ENCODE measurements around the gene SETD3. TPM values are rescaled to one million over a fixed set of nuclear protein-coding genes. Genes with fewer than 3 reads are reported as not detected.

SETD3 gene
- polyA plus RNA-seq, 1 donor (not counting 4 experiments of a cell fraction or from before 2014, with no cell fraction given): 48.1 TPM

DNA sequence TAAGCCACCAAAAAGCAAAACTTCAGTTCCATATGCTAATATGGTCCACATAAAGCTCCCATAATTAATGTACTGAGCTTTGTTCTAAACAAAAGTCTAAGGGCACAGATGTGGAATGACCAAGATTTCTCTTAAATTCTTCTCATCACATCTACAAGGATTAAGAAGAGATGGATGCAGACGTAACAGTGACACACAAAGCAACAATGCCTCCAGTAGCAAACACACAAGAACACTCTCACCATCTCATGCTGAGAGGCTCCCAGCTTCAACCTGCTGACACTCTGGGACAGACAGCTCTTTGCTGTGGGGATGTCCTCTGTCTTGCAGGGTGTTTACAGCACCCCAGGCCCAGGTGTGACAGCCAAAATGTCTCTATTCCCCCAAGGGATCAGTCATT is 48.2 kb downstream of the SETD3 start:
- peaks cover 3% of the 10 kb centered on the region for H3K9me3 ChIP-seq (ENCODE audit: control insufficient read depth, low read depth, low read length)
- no peaks in the 10 kb centered on the region for H3K9me1 ChIP-seq (ENCODE audit: control insufficient read depth, extremely low read depth, insufficient read depth, low read length)
- no peak overlapping the region for H3K9ac ChIP-seq (ENCODE audit: control insufficient read depth, extremely low read depth, insufficient read depth, low read length)
- no peaks in the 10 kb centered on the region for H3K79me2 ChIP-seq (ENCODE audit: control insufficient read depth, insufficient read depth, low read length)
- no peaks in the 10 kb centered on the region for H3K27me3 ChIP-seq (ENCODE audit: control insufficient read depth, extremely low read depth, insufficient read depth, low read length)
- TF ChIP-seq EZH2 (IDR thresholded peaks at IDR 0.05; ENCODE audit: low read length): no peak
- H3K4me3 ChIP-seq (ENCODE audit: control insufficient read depth in 2 of 3, extremely low read depth in 1 of 3, insufficient read depth in 2 of 3, low read depth in 1 of 3, low read length in 3 of 3): no peak overlapping the region
- no peaks in the 10 kb centered on the region for H3K4me1 ChIP-seq (ENCODE audit: control insufficient read depth, extremely low read depth, insufficient read depth, low read length)
- dilution Hi-C loops (cut with MboI; ENCODE audit: extremely low pct_ligation_motif_present, low sequenced_read_pairs): no loop called here
- peaks cover 12 to 14% of the 10 kb centered on the region in 2 experiments for H3K36me3 ChIP-seq (ENCODE audit: control insufficient read depth in 2 of 2, extremely low read depth in 1 of 2, insufficient read depth in 2 of 2, low read length in 2 of 2)
- DNase-seq (ENCODE audit: low read depth, low spot score) (no peak), FAIRE-seq (no peak)
- H4K20me1 ChIP-seq (ENCODE audit: control insufficient read depth, extremely low read depth, insufficient read depth, low read length): peaks cover 2% of the 10 kb centered on the region
- H2AFZ ChIP-seq (ENCODE audit: control insufficient read depth, low read length): no peak overlapping the region
- no peak overlapping the region for H3K4me2 ChIP-seq (ENCODE audit: control insufficient read depth, extremely low read depth, insufficient read depth, low read depth, low read length)
- no peak overlapping the region for H3K27ac ChIP-seq (ENCODE audit: control insufficient read depth, insufficient read depth, low read length)

GRCh38 chr14:99431986-99432385 is 48.7 kb downstream of the SETD3 start:
- Histone ChIP-seq H3K27me3 (ENCODE audit: control insufficient read depth, extremely low read depth, insufficient read depth, low read length) (no peaks in the 10 kb centered on the region), H3K79me2 (ENCODE audit: control insufficient read depth, insufficient read depth, low read length) (no peaks in the 10 kb centered on the region), H4K20me1 (ENCODE audit: control insufficient read depth, extremely low read depth, insufficient read depth, low read length) (no peaks in the 10 kb centered on the region), H3K4me2 (ENCODE audit: control insufficient read depth, extremely low read depth, insufficient read depth, low read depth, low read length) (no peak overlapping the region), H3K4me3 (ENCODE audit: control insufficient read depth in 2 of 3, extremely low read depth in 1 of 3, insufficient read depth in 2 of 3, low read depth in 1 of 3, low read length in 3 of 3) (no peak overlapping the region), H3K4me1 (ENCODE audit: control insufficient read depth, extremely low read depth, insufficient read depth, low read length) (no peaks in the 10 kb centered on the region), H3K9me1 (ENCODE audit: control insufficient read depth, extremely low read depth, insufficient read depth, low read length) (no peaks in the 10 kb centered on the region), H3K36me3 (ENCODE audit: control insufficient read depth in 2 of 2, extremely low read depth in 1 of 2, insufficient read depth in 2 of 2, low read length in 2 of 2) (peaks cover 12% of the 10 kb centered on the region in 2 experiments), H3K9ac (ENCODE audit: control insufficient read depth, extremely low read depth, insufficient read depth, low read length) (no peak overlapping the region), H3K27ac (ENCODE audit: control insufficient read depth, insufficient read depth, low read length) (no peak overlapping the region), H2AFZ (ENCODE audit: control insufficient read depth, low read length) (no peak overlapping the region), H3K9me3 (ENCODE audit: control insufficient read depth, low read depth, low read length) (peaks cover 3% of the 10 kb centered on the region)
- TF ChIP-seq, protein P1, sequence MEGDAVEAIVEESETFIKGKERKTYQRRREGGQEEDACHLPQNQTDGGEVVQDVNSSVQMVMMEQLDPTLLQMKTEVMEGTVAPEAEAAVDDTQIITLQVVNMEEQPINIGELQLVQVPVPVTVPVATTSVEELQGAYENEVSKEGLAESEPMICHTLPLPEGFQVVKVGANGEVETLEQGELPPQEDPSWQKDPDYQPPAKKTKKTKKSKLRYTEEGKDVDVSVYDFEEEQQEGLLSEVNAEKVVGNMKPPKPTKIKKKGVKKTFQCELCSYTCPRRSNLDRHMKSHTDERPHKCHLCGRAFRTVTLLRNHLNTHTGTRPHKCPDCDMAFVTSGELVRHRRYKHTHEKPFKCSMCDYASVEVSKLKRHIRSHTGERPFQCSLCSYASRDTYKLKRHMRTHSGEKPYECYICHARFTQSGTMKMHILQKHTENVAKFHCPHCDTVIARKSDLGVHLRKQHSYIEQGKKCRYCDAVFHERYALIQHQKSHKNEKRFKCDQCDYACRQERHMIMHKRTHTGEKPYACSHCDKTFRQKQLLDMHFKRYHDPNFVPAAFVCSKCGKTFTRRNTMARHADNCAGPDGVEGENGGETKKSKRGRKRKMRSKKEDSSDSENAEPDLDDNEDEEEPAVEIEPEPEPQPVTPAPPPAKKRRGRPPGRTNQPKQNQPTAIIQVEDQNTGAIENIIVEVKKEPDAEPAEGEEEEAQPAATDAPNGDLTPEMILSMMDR (optimal IDR thresholded peaks at IDR 0.05 in 1 of 3, IDR thresholded peaks at IDR 0.05 in 1 of 3, conservative IDR thresholded peaks at IDR 0.05 in 1 of 3; ENCODE audit: extremely low read depth in 1 of 3, insufficient read depth in 2 of 3, low read length in 3 of 3): no peak
- no peak for TF ChIP-seq EZH2 (IDR thresholded peaks at IDR 0.05; ENCODE audit: low read length)
- dilution Hi-C loops (cut with MboI; ENCODE audit: extremely low pct_ligation_motif_present, low sequenced_read_pairs): no loop called here
- FAIRE-seq (no peak), DNase-seq (ENCODE audit: low read depth, low spot score) (no peak)

GRCh38 chr14:99430491-99430890 is 50.2 kb downstream of the SETD3 start:
- peaks cover under 1% of the 10 kb centered on the region for H3K4me1 ChIP-seq (ENCODE audit: control insufficient read depth, extremely low read depth, insufficient read depth, low read length)
- DNase-seq (ENCODE audit: low read depth, low spot score) (no peak), FAIRE-seq (no peak)
- TF ChIP-seq, protein P1 (optimal IDR thresholded peaks at IDR 0.05 in 1 of 3, IDR thresholded peaks at IDR 0.05 in 1 of 3, conservative IDR thresholded peaks at IDR 0.05 in 1 of 3; ENCODE audit: extremely low read depth in 1 of 3, insufficient read depth in 2 of 3, low read length in 3 of 3): peak; percentile 36 to 46 (median 41)
- no peak for TF ChIP-seq EZH2 (IDR thresholded peaks at IDR 0.05; ENCODE audit: low read length)
- no peak overlapping the region for H3K9ac ChIP-seq (ENCODE audit: control insufficient read depth, extremely low read depth, insufficient read depth, low read length)
- H3K27ac ChIP-seq (ENCODE audit: control insufficient read depth, insufficient read depth, low read length): no peak overlapping the region
- H4K20me1 ChIP-seq (ENCODE audit: control insufficient read depth, extremely low read depth, insufficient read depth, low read length): no peaks in the 10 kb centered on the region
- peaks cover 3% of the 10 kb centered on the region for H3K9me3 ChIP-seq (ENCODE audit: control insufficient read depth, low read depth, low read length)
- H2AFZ ChIP-seq (ENCODE audit: control insufficient read depth, low read length): no peak overlapping the region
- no peak overlapping the region for H3K4me2 ChIP-seq (ENCODE audit: control insufficient read depth, extremely low read depth, insufficient read depth, low read depth, low read length)
- H3K36me3 ChIP-seq (ENCODE audit: control insufficient read depth in 2 of 2, extremely low read depth in 1 of 2, insufficient read depth in 2 of 2, low read length in 2 of 2): peaks cover 8 to 12% of the 10 kb centered on the region in 2 experiments
- H3K79me2 ChIP-seq (ENCODE audit: control insufficient read depth, insufficient read depth, low read length): no peaks in the 10 kb centered on the region
- dilution Hi-C loops (cut with MboI; ENCODE audit: extremely low pct_ligation_motif_present, low sequenced_read_pairs): no loop called here
- H3K9me1 ChIP-seq (ENCODE audit: control insufficient read depth, extremely low read depth, insufficient read depth, low read length): no peaks in the 10 kb centered on the region
- no peaks in the 10 kb centered on the region for H3K27me3 ChIP-seq (ENCODE audit: control insufficient read depth, extremely low read depth, insufficient read depth, low read length)
- no peak overlapping the region for H3K4me3 ChIP-seq (ENCODE audit: control insufficient read depth in 2 of 3, extremely low read depth in 1 of 3, insufficient read depth in 2 of 3, low read depth in 1 of 3, low read length in 3 of 3)

All from keratinocyte (primary cell).